DMS114 treated with DMSO at 0.1 percent for 48 hours (cell line): Measurements from ENCODE around the gene BRCA2.
A peak's percentile ranks its signal among the peaks of the same experiment; 100 is the strongest.

ENCODE experiments used
- DNase-seq: peaks from one replicate; lab custom pipeline; 2025; ENCODE audit not compliant: unreplicated experiment; lab: John Stamatoyannopoulos, UW

The BRCA2 gene, protein sequence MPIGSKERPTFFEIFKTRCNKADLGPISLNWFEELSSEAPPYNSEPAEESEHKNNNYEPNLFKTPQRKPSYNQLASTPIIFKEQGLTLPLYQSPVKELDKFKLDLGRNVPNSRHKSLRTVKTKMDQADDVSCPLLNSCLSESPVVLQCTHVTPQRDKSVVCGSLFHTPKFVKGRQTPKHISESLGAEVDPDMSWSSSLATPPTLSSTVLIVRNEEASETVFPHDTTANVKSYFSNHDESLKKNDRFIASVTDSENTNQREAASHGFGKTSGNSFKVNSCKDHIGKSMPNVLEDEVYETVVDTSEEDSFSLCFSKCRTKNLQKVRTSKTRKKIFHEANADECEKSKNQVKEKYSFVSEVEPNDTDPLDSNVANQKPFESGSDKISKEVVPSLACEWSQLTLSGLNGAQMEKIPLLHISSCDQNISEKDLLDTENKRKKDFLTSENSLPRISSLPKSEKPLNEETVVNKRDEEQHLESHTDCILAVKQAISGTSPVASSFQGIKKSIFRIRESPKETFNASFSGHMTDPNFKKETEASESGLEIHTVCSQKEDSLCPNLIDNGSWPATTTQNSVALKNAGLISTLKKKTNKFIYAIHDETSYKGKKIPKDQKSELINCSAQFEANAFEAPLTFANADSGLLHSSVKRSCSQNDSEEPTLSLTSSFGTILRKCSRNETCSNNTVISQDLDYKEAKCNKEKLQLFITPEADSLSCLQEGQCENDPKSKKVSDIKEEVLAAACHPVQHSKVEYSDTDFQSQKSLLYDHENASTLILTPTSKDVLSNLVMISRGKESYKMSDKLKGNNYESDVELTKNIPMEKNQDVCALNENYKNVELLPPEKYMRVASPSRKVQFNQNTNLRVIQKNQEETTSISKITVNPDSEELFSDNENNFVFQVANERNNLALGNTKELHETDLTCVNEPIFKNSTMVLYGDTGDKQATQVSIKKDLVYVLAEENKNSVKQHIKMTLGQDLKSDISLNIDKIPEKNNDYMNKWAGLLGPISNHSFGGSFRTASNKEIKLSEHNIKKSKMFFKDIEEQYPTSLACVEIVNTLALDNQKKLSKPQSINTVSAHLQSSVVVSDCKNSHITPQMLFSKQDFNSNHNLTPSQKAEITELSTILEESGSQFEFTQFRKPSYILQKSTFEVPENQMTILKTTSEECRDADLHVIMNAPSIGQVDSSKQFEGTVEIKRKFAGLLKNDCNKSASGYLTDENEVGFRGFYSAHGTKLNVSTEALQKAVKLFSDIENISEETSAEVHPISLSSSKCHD (N-terminal part only)

DNA sequence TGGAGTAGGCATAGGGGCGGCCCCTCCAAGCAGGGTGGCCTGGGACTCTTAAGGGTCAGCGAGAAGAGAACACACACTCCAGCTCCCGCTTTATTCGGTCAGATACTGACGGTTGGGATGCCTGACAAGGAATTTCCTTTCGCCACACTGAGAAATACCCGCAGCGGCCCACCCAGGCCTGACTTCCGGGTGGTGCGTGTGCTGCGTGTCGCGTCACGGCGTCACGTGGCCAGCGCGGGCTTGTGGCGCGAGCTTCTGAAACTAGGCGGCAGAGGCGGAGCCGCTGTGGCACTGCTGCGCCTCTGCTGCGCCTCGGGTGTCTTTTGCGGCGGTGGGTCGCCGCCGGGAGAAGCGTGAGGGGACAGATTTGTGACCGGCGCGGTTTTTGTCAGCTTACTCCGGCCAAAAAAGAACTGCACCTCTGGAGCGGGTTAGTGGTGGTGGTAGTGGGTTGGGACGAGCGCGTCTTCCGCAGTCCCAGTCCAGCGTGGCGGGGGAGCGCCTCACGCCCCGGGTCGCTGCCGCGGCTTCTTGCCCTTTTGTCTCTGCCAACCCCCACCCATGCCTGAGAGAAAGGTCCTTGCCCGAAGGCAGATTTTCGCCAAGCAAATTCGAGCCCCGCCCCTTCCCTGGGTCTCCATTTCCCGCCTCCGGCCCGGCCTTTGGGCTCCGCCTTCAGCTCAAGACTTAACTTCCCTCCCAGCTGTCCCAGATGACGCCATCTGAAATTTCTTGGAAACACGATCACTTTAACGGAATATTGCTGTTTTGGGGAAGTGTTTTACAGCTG lies at the start of gene BRCA2, which contains the start of gene ZAR1L:
BRCA2 (plus strand) TSS at position 271 of the 790 bp plus-strand sequence. CDS start 953 bp downstream, outside the sequence.
ZAR1L (minus strand) TSS at position 126 of the 790 bp plus-strand sequence. CDS start 3,438 bp downstream, outside the sequence.
- DNase-seq = peak; percentile 61

DNA sequence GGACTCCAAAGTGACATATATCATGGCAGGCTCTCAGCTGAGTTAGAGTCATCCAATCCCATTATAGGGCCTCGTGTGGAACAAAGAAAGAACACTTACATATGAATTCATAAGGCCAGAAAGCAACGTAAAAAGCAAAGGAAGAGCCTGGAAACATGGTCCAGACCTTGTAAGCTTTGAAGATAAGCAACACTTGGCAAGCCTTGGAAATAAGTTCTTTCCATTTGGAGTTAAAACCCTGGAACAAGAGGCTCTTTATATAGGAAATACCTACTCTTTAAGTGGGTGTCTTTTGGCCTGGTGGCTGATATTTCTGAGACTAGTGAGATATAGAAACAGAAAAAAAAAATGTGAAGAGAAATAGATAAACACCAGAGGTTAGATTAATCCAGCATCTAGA lies 49.6 kb upstream of the BRCA2 start:
- no peak for DNase-seq

DNA sequence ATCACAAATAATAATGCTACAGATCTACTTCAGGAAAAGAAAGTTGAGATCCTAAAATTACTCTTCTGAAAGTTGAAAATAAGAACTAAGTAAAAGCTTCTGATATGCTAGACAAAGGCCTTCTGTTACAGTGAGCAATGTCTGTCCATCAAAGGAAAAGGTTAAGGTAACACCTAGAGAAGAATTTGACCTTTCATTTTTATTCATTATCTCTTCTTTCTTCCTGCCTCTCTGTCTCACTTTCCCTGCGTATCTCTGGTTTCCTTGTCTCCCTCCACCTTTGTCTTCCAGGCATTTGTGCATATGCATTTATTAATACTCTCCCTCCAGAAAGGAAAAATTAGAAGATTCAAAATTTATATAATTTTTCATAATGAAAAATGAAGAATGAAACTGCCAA lies 49.2 kb upstream of the BRCA2 start:
- no peak for DNase-seq

DNA sequence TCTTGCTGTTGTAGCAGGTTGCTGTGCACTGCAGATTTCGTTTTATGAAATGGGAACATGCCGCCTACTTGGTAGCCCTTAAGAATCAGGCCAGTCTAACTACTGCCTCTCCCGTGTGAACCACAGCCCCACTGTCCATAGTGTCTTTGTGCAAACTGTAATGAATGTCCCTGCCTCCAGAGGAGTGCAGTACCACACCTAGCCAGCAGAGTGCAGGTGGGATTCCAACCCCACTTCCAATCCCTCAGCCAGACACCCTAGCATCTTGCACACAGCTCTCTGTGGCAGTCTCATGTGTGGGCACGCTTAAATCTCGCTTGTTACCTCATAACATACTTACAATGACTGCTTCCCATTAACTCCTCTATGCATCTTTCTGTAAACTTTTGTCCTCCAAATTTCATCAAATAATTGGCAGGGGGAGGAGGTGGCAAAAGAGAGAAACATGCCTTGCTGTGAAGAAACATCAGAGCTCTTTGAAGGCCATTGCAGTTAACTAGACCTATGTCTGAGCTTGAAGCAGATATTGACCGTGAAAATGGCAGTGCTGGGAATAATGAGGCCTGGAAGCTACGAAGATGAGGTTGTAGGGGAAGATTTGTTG lies 47.4 kb upstream of the BRCA2 start:
- DNase-seq = no peak

DNA sequence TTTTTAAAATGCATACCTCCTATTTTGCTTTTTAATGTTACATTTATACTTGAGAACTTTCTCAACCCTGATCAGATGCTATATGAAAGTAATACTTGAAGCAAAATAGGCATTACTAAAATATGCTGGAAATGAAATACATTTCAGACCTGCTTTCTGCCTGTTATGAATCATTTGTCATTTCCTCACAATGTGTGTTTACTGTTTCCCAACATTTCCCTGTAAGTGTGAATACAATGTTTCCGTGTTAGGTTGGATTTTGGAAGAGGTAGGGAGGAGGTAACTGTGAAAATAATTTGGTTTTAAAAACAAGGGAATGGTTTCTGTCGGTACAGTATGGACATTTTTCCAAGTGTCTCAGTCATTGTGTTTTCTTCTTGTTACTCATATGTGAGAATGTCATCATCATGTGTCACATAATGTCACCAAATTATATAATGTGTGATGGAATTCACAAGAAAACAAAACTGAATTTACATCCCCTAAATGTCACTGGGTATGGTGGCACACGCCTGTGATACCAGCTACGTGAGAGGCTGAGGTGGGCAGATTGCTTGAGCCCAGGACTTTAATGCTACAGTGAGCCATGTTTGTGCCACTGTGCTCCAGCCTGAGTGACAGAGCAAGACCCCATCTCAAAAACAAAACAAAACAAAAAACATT lies 43.2 kb upstream of the BRCA2 start:
- DNase-seq = no peak

DNA sequence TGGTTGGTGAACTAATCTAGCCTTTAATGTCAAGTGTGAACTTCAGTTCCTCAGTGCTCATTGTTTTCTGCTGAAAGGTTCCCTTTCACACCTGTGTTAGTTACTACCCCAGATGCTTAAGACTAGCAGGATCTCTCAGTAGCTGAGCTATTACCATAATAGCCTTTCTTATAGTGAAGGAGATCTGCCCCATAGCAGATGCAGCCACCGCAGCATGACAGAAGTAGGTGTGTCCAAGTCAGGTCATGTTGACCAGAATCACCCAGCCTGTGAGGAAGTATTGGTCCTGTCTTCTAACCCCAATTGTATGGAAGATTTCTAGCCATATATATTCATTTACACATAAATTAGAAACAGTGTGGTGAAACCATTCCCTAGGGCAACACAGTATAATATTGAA lies 37.5 kb upstream of the BRCA2 start:
- DNase-seq = no peak

DNA sequence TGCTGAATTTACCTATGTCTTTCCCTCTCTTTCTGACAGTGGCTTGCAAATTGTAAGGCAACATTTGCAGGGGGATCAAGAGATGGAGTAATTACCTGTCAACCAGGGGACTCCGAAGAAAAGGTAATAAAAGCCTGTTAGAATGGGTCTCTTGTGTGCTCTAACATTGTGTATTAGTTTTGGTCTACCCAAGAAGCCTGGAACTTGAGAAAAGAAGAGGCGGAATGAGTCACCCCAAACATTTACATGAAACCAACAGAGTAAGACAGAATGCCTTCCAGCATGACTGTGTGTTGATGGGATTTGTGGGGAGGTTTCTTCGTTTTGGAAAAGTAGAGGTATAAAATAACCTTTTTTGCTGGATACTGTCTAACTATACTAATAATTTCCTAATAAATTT lies 36.9 kb upstream of the BRCA2 start:
- DNase-seq = no peak

DNA sequence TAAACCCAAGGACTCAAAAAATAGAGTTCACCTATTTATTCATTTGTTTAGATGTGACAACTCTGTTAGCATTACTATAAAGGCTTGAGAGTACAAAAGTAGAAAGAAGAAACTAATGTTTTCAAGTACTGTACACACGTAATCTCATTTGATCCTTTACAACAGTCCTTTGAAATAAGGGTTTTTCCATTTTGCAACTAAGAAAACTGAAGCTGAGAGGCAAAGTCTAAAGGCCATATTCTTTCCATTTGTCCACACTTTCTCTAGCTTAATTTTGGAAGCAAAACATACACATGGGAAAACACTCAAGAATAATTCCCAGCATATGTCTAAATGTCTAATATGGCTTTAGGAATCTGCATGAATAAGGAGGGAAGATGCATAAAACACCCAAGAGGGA lies 34.2 kb upstream of the BRCA2 start:
- no peak for DNase-seq

DNA sequence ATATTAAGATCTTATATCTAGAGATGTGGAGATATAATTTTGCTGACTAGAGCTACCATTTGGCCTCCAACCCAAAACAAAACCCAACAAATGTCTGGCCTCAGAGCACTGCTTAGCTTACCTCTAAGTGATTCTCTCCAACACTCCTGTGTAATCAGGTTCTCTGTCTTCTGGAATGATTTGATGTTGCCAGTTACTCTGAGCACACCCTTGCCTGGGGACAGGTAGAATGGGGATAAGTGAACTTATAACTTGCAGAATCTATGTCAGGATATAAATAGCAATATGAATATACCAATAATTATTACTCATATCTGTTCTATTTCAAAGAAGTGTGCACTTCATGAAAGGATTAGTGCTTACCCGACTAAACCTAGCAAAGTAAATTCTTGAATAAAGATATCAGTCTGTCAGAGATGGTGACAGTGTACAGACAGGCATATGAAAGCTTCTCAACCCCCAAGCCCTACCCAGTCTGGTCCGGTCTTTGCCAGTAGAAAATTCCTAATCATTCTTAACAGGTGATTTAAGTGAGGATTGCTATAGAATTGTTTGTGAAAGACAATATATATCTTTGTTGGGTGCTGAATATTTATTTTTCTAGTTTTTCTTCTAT lies 33.1 kb upstream of the BRCA2 start:
- DNase-seq = no peak

DNA sequence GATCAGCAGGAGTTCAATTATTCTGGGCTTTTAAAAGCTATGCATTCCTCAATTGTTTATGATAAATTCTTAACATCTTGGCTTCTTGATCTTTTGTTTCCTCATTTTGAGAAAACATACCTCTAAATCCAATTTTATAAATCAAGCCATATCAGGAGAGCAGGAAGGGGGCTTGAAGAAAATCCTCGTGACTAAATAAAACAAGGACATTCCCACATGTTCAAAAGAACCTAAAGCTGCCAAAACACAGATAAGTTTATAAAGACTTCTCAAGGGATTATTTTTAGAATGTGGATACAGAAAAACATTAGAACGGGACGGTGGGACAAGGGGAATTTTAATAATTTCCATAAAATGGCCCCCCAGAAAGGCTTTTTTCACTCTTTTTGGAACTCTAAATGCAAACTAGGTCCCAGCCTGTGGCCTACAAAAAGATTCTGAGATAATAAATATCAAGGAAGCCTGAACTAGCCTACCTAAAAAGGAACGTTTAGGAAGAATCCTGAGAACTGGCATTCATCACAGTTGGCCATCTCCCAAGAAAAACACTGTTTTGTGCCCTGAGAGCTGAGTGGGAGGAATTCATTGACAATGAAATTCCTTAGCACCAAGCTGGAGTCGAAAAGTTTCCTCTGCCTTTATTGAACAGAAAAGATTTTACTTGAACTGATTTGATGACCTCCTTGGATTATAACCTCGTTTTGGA lies 30.2 kb upstream of the BRCA2 start:
- no peak for DNase-seq

DNA sequence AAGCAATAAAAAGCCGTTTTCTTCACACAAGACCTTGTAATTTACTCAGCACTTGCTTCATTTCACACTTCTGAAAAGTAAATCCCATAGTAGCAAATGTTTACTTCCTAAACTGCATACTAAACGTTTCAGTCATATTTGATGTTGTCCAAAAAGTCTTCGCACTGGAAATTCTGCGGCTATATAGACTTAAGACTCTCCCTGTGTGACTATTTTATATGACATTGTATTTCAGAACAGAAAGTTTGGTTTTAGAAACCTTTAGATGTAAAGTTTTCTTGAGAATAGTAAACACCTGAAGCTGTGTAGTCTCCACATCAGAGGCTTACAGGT lies 29.7 kb upstream of the BRCA2 start:
- no peak for DNase-seq

DNA sequence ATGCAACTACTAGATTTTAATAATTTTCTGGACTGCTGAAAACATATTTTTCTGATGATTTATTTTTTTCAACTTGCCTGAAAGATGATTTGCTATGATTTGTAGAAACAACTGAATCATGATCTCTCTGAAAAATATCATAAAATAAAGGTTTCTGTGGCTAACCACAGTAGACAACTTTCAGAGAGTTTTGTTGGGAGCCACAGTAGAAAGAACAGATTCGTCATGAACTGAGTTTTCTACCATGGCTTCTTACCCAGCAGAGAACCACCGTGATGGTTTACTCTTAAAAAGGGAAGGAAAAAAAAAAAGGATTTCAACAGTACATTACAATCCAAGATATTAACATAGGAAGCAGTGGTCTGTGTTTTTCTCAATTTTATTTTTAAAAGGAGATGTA lies 18.1 kb upstream of the BRCA2 start:
- no peak for DNase-seq

DNA sequence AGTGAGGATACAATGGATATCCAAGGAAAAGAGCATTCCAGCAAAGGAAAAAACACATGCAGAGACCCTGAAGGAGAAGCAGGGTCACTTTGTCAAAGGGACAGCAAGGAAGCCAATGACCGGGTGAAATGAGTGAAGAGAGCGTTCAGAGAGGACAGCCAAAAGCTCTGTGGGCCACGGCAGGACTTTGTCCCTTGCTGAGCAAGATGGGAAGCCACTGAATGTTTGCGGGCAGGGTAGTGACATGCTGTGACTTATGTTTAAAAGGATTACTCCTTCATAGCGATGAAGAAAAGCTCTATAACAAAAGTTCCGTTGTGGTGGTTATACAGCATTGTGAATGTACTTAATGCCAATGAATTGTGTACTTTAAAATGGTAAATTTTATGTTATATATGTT lies 16.6 kb upstream of the BRCA2 start:
- no peak for DNase-seq

DNA sequence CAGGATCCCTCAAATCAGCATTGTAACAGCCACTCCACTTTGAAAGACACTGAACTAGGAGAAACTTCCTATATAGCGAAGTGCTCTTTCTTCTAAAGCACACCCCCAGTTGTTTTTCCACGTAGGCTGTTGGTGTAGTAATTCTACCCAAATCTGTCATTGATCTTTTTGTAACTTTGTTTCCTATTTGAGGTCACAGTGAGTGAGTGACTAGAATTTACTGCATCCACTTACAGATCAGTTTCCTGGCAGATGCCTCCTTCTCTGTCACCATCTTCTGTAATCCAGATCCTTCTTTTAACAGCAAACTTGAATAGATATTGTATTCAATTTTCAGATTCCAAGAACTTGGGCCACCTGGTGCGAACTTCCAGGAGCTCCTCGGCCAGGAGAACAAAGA lies 15.4 kb upstream of the BRCA2 start:
- no peak for DNase-seq

DNA sequence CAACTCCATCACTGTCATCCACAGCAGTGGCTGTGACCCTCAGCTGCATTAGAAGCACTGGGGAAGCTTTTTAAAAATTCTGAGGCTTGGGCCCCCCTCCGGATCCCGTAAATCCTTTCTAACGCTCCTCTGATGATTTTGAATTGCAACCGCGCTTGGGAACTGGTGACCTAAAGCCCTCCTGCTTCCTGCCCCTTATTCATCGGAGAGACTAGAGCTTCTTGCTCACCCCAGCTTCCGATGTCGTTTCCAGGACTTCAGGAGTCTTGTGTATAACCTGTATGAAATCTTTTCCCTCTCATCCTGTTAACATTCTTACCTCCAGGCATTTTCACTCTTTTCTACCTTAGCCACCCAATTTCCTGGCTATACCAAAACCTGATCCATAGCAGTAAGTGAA lies 14.9 kb upstream of the BRCA2 start:
- DNase-seq = no peak

DNA sequence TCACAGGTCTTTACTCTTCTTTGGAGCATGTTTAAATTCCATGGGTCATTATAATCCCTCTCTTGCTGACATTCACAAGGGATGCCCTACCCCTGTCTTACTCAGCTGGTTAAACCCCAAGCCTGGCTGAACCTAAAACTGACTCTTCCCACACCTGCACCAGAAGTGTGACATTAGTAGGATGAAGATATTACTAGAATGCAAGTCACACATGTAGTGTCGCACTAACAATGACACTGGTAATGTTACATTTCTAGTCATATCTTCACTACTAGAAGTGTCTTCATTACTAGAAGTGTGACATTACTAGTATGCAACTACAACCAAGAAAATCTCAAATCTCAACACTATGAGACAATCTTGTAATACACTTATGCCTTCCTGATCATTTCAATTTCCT lies 14.4 kb upstream of the BRCA2 start:
- no peak for DNase-seq

DNA sequence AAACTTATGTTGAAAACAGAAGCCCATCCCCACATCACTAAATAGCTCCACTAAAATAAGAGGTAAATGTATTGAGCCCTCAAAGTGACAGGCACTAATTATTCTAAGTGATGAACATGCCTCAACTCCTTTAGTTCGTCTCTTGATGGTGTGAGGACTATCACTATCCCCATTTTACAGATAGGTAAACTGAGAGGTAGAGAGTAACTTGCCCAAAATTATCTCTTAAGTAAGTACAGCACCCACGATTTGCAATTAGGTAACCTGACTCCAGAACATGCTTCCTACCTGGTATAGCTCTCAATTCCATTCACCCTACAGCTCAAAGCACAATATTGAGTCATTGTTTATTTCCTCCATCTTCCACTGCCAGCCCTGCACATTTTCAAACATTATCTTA lies 12.8 kb upstream of the BRCA2 start:
- no peak for DNase-seq

DNA sequence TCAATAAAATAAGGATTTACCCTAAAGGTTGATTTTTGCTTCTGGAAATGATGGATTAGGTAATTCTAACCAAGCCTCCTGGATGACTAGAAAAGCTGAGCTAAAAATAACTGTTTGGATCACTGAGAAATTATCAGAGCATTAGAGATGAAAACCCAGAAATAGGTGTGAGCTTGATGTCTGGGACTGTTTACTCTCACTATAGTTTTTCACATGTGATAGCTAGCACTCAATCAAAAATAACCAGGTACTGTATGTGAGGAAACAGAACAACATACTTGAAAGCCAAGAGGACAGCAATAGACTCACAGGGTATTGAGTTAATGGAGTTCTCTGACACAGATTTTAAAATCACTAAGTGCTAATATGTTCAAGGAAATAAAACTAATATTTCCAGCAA lies 9.7 kb upstream of the BRCA2 start:
- DNase-seq = no peak
